Stimulated activated naive CD4-positive, alpha-beta T cell (primary cell): Measurements from ENCODE around the gene PHLPP2.

Experiments used
- DNase-seq, 6 experiments: peaks; one replicate each; lab custom pipeline; 2025; lab: John Stamatoyannopoulos, UW

Gene PHLPP2

GRCh38 chr16:71724320-71724751 is at the start of gene PHLPP2:
TSS of gene PHLPP2 (minus strand) at chr16:71724701. CDS start at chr16:71714795, 9,906 bp downstream.
- DNase-seq, result no peak

GRCh38 chr16:71771571-71771970 is 47.1 kb upstream of the PHLPP2 start:
- no peak for DNase-seq

- no peak for DNase-seq
These were observed 44.7 kb upstream of the PHLPP2 start for GRCh38 chr16:71769222-71769621.

GRCh38 chr16:71767060-71767900 is 42.8 kb upstream of the PHLPP2 start:
- no peak for DNase-seq

GRCh38 chr16:71762186-71762585 is 37.7 kb upstream of the PHLPP2 start:
- DNase-seq, result no peak

GRCh38 chr16:71761097-71761496 is 36.6 kb upstream of the PHLPP2 start:
- DNase-seq, result no peak

GRCh38 chr16:71758293-71758760 is 33.8 kb upstream of the PHLPP2 start:
- DNase-seq, result no peak

- DNase-seq, result no peak
These were observed 30.2 kb upstream of the PHLPP2 start for GRCh38 chr16:71754652-71755051.

- no peak for DNase-seq
These were observed 29.6 kb upstream of the PHLPP2 start for GRCh38 chr16:71754108-71754507.

GRCh38 chr16:71748226-71748625 is 23.7 kb upstream of the PHLPP2 start:
- no peak for DNase-seq

- DNase-seq, result peak in 3 of 6 experiments; percentile 21 to 58 (median 42)
These were observed 22.0 kb upstream of the PHLPP2 start for GRCh38 chr16:71746442-71747046.

- no peak for DNase-seq
These were observed 14.4 kb upstream of the PHLPP2 start for GRCh38 chr16:71738855-71739254.

GRCh38 chr16:71737501-71737900 is 13.0 kb upstream of the PHLPP2 start:
- no peak for DNase-seq

GRCh38 chr16:71734511-71734910 is 10.0 kb upstream of the PHLPP2 start:
- no peak for DNase-seq

GRCh38 chr16:71732587-71732986 is 8.1 kb upstream of the PHLPP2 start:
- no peak for DNase-seq

GRCh38 chr16:71727551-71728324 is 3.2 kb upstream of the PHLPP2 start:
- DNase-seq, result no peak

- no peak for DNase-seq
These were observed 2.2 kb upstream of the PHLPP2 start for GRCh38 chr16:71726476-71727315.

- peak; percentile 72 to 97 (median 90) for DNase-seq
These were observed 773 bp downstream of the PHLPP2 start for GRCh38 chr16:71723537-71724319.

- DNase-seq, result peak; percentile 44 to 73 (median 56)
These were observed 1.5 kb downstream of the PHLPP2 start for GRCh38 chr16:71722801-71723536.
